Measurements from ENCODE around the gene MPST. TPM values are rescaled to one million over a fixed set of nuclear protein-coding genes. Genes with fewer than 3 reads are reported as not detected.

MPST gene
- total RNA-seq, 1 donor from 2014 or later, result 186 TPM

- Histone ChIP-seq H3K36me3 (ENCODE audit: control insufficient read depth, insufficient read depth, low read length) (no peaks in the 10 kb centered on the region), H3K4me3 (ENCODE audit: low read depth, low read length) (no peak overlapping the region), H3K27me3 (ENCODE audit: control insufficient read depth, insufficient read depth, low read length) (peaks cover 8% of the 10 kb centered on the region)
- no peak for DNase-seq (ENCODE audit: low read depth)
- TF ChIP-seq, protein P1, sequence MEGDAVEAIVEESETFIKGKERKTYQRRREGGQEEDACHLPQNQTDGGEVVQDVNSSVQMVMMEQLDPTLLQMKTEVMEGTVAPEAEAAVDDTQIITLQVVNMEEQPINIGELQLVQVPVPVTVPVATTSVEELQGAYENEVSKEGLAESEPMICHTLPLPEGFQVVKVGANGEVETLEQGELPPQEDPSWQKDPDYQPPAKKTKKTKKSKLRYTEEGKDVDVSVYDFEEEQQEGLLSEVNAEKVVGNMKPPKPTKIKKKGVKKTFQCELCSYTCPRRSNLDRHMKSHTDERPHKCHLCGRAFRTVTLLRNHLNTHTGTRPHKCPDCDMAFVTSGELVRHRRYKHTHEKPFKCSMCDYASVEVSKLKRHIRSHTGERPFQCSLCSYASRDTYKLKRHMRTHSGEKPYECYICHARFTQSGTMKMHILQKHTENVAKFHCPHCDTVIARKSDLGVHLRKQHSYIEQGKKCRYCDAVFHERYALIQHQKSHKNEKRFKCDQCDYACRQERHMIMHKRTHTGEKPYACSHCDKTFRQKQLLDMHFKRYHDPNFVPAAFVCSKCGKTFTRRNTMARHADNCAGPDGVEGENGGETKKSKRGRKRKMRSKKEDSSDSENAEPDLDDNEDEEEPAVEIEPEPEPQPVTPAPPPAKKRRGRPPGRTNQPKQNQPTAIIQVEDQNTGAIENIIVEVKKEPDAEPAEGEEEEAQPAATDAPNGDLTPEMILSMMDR (IDR thresholded peaks at IDR 0.05; ENCODE audit: insufficient read depth, low read length, poor library complexity, severe bottlenecking), result no peak
Measured at GRCh38 chr22:37008365-37008764, 11.2 kb upstream of the MPST start.

GRCh38 chr22:37009490-37009889 lies 10.1 kb upstream of the MPST start:
- Histone ChIP-seq H3K27me3 (ENCODE audit: control insufficient read depth, insufficient read depth, low read length) (peaks cover 8% of the 10 kb centered on the region), H3K36me3 (ENCODE audit: control insufficient read depth, insufficient read depth, low read length) (no peaks in the 10 kb centered on the region), H3K4me3 (ENCODE audit: low read depth, low read length) (no peak overlapping the region)

GRCh38 chr22:37010174-37010573 lies 9.4 kb upstream of the MPST start:
- TF ChIP-seq, protein P1 (IDR thresholded peaks at IDR 0.05; ENCODE audit: insufficient read depth, low read length, poor library complexity, severe bottlenecking), result no peak
- Histone ChIP-seq H3K36me3 (ENCODE audit: control insufficient read depth, insufficient read depth, low read length) (no peaks in the 10 kb centered on the region), H3K4me3 (ENCODE audit: low read depth, low read length) (no peak overlapping the region), H3K27me3 (ENCODE audit: control insufficient read depth, insufficient read depth, low read length) (peaks cover 3% of the 10 kb centered on the region)
- no peak for DNase-seq (ENCODE audit: low read depth)

More at GRCh38 chr22:37009490-37009889, 10.1 kb upstream of the MPST start:
- DNase-seq (ENCODE audit: low read depth), result no peak
- TF ChIP-seq, protein P1 (IDR thresholded peaks at IDR 0.05; ENCODE audit: insufficient read depth, low read length, poor library complexity, severe bottlenecking), result no peak

DNA sequence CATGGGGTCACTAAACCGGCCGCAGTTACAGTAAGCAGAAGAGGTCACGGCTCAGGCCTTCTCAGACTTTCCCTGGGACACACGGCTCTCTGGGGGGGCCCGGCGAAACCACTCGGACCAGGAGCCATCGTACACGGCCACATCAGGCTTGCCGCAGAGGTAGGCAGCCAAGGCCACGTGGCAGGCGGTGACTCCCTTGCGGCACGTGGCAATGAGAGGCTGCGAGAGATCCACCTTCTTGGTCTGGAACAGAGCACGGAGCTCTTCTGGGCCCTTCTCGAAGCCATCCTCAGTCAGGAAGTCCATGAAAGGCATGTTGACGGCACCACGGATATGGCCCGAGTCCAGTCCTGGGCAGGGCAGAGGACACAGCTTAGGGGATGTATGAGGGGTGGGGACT lies 8.6 kb upstream of the MPST start:
- Histone ChIP-seq H3K36me3 (ENCODE audit: control insufficient read depth, insufficient read depth, low read length) (no peaks in the 10 kb centered on the region), H3K4me3 (ENCODE audit: low read depth, low read length) (no peak overlapping the region), H3K27me3 (ENCODE audit: control insufficient read depth, insufficient read depth, low read length) (peaks cover 3% of the 10 kb centered on the region)
- no peak for DNase-seq (ENCODE audit: low read depth)
- TF ChIP-seq, protein P1 (IDR thresholded peaks at IDR 0.05; ENCODE audit: insufficient read depth, low read length, poor library complexity, severe bottlenecking), result no peak

DNA sequence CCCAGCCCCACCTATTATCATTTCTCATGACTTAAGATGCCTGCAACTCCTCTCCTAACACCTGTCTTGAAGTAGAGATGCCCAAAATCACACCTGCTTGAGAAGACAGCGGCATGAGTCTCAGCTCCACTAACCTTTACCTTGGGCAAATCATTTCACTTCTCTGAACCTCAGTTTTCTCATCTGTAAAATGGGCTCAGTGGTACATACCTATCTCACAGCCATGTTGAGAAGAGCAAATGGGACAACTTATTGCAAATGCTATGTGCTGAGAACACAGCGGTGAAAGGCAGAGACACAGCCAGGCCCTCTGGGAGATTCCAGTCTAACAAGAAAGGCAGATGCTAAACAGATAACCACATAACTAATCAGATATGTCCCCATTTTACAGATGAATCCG lies 8.1 kb upstream of the MPST start:
- Histone ChIP-seq H3K36me3 (ENCODE audit: control insufficient read depth, insufficient read depth, low read length) (no peaks in the 10 kb centered on the region), H3K4me3 (ENCODE audit: low read depth, low read length) (no peak overlapping the region), H3K27me3 (ENCODE audit: control insufficient read depth, insufficient read depth, low read length) (peaks cover 3% of the 10 kb centered on the region)
- TF ChIP-seq, protein P1 (IDR thresholded peaks at IDR 0.05; ENCODE audit: insufficient read depth, low read length, poor library complexity, severe bottlenecking), result no peak
- DNase-seq (ENCODE audit: low read depth), result no peak

DNA sequence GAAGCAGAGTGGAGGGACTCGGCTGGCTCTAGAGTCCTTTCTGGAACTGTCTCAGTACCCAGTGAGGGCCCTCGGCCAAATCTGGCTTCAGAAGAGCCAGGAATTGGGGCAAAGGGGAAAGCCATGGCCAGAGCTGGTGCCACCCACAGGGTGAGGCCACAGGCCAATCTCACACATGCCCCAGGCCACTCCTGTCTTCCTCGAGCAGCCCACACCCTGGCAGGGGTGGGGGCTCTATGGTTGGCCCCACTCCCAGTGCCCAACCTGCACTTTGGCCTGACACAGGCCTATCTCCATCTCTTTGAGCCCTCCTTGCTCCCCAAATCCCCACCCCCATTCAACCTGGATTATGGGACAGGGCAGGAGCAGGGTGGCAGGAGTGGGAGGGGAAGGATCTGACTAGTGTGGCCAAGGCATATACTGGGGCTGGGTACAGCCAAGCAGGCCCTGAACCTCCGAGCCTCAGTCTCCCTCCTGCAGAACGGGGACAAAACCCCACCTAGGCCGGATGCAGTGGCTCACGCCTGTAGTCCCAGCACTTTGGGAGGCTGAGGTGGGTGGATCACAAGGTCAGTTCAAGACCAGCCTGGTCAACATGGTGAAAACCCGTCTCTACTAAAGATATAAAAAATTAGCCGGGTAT lies 7.2 kb upstream of the MPST start:
- TF ChIP-seq, protein P1 (IDR thresholded peaks at IDR 0.05; ENCODE audit: insufficient read depth, low read length, poor library complexity, severe bottlenecking), result no peak
- Histone ChIP-seq H3K4me3 (ENCODE audit: low read depth, low read length) (no peak overlapping the region), H3K36me3 (ENCODE audit: control insufficient read depth, insufficient read depth, low read length) (no peaks in the 10 kb centered on the region), H3K27me3 (ENCODE audit: control insufficient read depth, insufficient read depth, low read length) (no peaks in the 10 kb centered on the region)
- no peak for DNase-seq (ENCODE audit: low read depth)
